H7 (cell line): ENCODE measurements around the gene PDCD6IP. TPM values are rescaled to one million over a fixed set of nuclear protein-coding genes. Genes with fewer than 3 reads are reported as not detected.
"Not testable (repeated sequence)": the region's sequence is repeated elsewhere in the genome, so short reads cannot be mapped to it uniquely, and the experiment has no call there.

Experiments used
- DNase-seq: peaks from one replicate; pipeline ENCODE4 v3.0.0; 2012
- H3K27me3 ChIP-seq: 2 replicates; pipeline ENCODE4 v1.6.0; 2011; ENCODE audit warnings: mild to moderate bottlenecking, low read length; ENCODE audit not compliant: control insufficient read depth, insufficient read depth
- H3K36me3 ChIP-seq: replicated peaks from 2 replicates; pipeline ENCODE4 v1.5.1; 2011; ENCODE audit warnings: low read length; ENCODE audit not compliant: control insufficient read depth, insufficient read depth
- H3K4me3 ChIP-seq: 2 replicates; pipeline ENCODE4 v1.5.1; 2011; ENCODE audit warnings: low read depth, mild to moderate bottlenecking, control low read depth, low read length, moderate library complexity; ENCODE audit not compliant: insufficient read depth
- total RNA-seq: library from RNA; depleted of rRNA; stranded (reverse); fragments of >200 nt; shearing (Covaris generic); gene quantifications from 2 replicates; pipeline ENCODE4 v1.2.3, GENCODE V29; 2014; rRNA removed

Gene PDCD6IP
- 74.4 and 84.6 TPM in 2 replicates for total RNA-seq

DNA sequence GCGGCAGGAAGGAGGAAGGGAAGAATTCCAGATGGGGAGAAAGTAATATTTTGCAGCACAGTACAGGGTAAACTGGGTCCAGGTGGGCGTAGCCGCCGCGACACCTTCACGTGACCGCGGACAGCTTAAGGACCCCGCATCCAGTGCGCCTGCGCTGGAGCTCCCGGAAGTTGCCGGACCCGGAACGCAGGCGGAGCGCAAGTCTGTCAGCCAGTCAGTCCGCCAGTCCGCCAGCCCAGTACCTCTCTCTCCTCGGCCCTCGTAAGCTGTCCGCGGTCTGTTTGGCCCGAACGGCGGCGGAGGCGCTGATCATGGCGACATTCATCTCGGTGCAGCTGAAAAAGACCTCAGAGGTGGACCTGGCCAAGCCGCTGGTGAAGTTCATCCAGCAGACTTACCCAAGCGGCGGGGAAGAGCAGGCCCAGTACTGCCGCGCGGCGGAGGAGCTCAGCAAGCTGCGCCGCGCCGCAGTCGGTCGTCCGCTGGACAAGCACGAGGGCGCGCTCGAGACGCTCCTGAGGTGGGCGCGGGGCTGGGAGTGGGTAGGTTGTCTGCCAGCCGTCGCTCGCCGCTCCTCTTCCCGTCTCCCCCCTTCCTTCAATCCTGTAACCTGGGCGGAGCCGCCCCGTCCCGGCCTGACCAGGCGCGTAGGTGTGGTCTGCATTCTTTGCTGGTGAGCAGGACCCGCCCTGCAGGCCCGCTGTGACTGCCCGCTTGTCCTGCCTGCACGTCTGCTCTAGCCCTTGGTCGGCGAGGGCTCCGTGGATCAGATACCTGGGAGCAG is at the start of gene PDCD6IP:
Gene PDCD6IP, plus strand, starts transcription at position 213 of the 784 bp plus-strand sequence. Its CDS starts 99 bp downstream, at position 312.
- peak within 1 kb of the TSS; percentile 96 for H3K4me3 ChIP-seq
- peak; percentile 89 for DNase-seq
- no peaks in the 10 kb centered on the region for H3K36me3 ChIP-seq
- H3K27me3 ChIP-seq = no peaks in the 10 kb centered on the region

- no peak for DNase-seq
- Histone ChIP-seq H3K27me3 (no peaks in the 10 kb centered on the region), H3K36me3 (no peaks in the 10 kb centered on the region), H3K4me3 (no peak overlapping the region)
These were observed 48.8 kb upstream of the PDCD6IP start for GRCh38 chr3:33749546-33750210.

- H3K36me3 ChIP-seq = no peaks in the 10 kb centered on the region
- H3K27me3 ChIP-seq = no peaks in the 10 kb centered on the region
- DNase-seq = no peak
- H3K4me3 ChIP-seq = no peak overlapping the region
These were observed 48.2 kb upstream of the PDCD6IP start for GRCh38 chr3:33750211-33750548.

DNA sequence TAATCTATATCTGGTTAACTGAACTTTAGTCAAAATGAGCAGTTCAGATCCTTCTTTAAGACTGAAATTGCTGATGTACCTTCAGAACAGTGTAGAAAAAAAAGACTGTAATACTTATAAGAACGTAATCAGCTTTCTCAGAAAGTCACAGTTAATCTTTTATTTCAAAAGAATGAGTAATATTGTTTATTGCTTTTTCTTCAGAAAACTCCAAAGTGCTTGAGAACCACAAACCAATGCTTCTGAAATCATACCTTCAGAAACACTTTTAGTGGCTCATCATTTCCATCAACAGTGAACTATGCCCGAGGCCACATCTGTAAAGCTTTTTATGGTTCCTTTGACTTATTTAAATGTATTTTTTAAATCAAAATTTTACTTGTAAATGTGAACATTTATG is 47.1 kb upstream of the PDCD6IP start:
- no peaks in the 10 kb centered on the region for H3K36me3 ChIP-seq
- DNase-seq = no peak
- no peak overlapping the region for H3K4me3 ChIP-seq
- no peaks in the 10 kb centered on the region for H3K27me3 ChIP-seq

DNA sequence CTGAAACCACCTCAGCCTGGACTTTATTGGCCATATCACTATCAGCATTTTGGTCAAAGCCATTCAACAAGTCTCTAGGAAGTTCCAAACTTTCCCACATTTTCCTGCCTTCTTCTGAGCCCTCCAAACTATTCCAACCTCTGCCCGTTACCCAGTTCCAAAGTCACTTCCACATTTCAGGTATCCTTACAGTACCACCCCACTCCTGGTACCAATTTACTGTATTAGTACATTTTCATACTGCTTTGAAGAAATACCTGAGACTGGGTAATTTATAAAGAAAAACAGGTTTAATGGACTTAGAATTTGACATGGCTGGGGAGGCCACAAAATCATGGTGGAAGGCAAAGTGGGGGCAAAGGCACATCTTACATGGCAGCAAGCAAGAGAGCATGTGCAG is 44.0 kb upstream of the PDCD6IP start:
- not testable (repeated sequence) for DNase-seq, H3K36me3 ChIP-seq, H3K4me3 ChIP-seq, H3K27me3 ChIP-seq

GRCh38 chr3:33758281-33758680 is 40.1 kb upstream of the PDCD6IP start:
- Histone ChIP-seq H3K27me3 (no peaks in the 10 kb centered on the region), H3K4me3 (no peak overlapping the region), H3K36me3 (no peaks in the 10 kb centered on the region)
- DNase-seq = no peak

DNA sequence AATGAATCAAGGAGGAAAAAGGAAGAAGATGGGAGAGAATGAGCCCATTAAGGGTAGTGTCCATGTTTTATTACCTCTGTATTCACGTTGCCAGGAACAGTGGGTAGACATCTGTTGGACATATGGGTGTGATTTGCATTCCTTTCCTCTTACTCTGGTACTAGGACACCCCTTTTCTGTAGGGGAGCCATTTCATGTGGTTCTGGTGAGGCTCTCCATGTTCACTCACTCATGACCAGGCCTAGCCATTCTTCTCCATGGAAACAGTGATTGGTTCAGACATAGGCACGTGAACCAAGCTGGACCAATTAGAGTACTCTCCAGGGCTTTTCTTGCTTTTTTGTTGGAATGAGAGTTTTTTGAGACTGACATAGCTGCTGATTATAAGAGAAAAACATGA is 39.6 kb upstream of the PDCD6IP start:
- no peak overlapping the region for H3K4me3 ChIP-seq
- H3K27me3 ChIP-seq = no peaks in the 10 kb centered on the region
- DNase-seq = no peak
- no peaks in the 10 kb centered on the region for H3K36me3 ChIP-seq

GRCh38 chr3:33768578-33769330 is 29.7 kb upstream of the PDCD6IP start:
- H3K27me3 ChIP-seq = no peaks in the 10 kb centered on the region
- no peak for DNase-seq
- no peak overlapping the region for H3K4me3 ChIP-seq
- H3K36me3 ChIP-seq = no peaks in the 10 kb centered on the region

- Histone ChIP-seq H3K36me3 (no peaks in the 10 kb centered on the region), H3K4me3 (no peak overlapping the region), H3K27me3 (no peaks in the 10 kb centered on the region)
- no peak for DNase-seq
These were observed 24.8 kb upstream of the PDCD6IP start for GRCh38 chr3:33773637-33774036.

DNA sequence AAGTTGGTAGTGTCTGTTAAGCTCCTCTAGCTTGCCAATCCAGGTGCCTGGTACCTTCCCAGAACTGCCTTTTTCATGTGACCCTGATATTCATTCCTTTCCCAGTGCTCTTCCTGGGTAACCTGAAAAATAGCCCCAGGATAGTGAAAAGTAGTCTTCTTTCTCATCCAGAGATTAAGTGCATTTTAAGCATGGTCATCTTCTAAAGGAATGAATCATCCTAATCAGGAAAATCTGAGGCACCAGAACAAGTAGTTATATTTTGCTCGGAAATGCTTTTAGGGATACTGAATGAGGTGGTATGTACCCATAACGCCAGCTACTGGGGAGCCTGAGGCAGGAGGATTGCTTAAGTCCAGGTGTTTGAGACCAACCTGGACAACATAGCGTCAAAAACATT is 23.1 kb upstream of the PDCD6IP start:
- no peak for DNase-seq
- Histone ChIP-seq H3K36me3 (no peaks in the 10 kb centered on the region), H3K27me3 (no peaks in the 10 kb centered on the region), H3K4me3 (no peak overlapping the region)

DNA sequence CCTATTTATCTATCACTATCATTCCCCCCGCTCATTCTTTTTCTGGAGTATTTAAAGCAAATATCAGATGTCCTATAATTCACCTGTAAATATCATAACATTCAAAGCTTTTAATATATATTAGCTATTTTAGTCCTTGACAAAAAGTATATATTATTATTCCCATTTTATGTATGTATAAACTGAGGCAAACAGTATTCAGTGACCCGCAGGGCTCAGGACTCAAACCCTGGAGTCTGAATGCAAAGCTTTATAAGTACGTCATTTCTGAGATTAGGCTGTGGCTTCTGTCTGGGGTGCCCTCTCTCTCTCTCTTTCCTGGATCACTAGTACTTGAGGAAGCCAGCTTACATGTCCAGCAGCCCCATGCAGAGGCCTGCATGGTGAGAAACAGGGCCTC is 20.4 kb upstream of the PDCD6IP start:
- no peak for DNase-seq
- Histone ChIP-seq H3K36me3 (no peaks in the 10 kb centered on the region), H3K4me3 (no peak overlapping the region), H3K27me3 (no peaks in the 10 kb centered on the region)

- DNase-seq = no peak
- Histone ChIP-seq H3K36me3 (no peaks in the 10 kb centered on the region), H3K27me3 (no peaks in the 10 kb centered on the region), H3K4me3 (no peak overlapping the region)
These were observed 18.7 kb upstream of the PDCD6IP start for GRCh38 chr3:33779751-33780150.

- H3K4me3 ChIP-seq, H3K27me3 ChIP-seq, DNase-seq, H3K36me3 ChIP-seq: not testable (repeated sequence)
These were observed 17.0 kb upstream of the PDCD6IP start for GRCh38 chr3:33781413-33781812.

- no peak for DNase-seq
- Histone ChIP-seq H3K27me3 (no peaks in the 10 kb centered on the region), H3K4me3 (no peak overlapping the region), H3K36me3 (no peaks in the 10 kb centered on the region)
These were observed 11.7 kb upstream of the PDCD6IP start for GRCh38 chr3:33786565-33787327.
